K562 (cell line): ENCODE results near the gene SORBS2. TPM values are rescaled to one million over a fixed set of nuclear protein-coding genes. Genes with fewer than 3 reads are reported as not detected.

Experiments used
- ATAC-seq: fragments of 200-7000 bp; cut with Tn5 transposase; 3 replicates; pipeline ENCODE4 v1.9.1; 2020; ENCODE audit warnings: moderate library complexity
- BruUV-seq: library from RNA; stranded (reverse); fragments of 400-500 nt; replicated peaks from 2 replicates; lab custom pipeline; 2021; lab: Mats Ljungman, UMichigan
- CTCF ChIA-PET: fragments of 300-600 bp; formaldehyde crosslinking; extraction: SDS; loops from one replicate; lab custom pipeline; 2021; ENCODE audit warnings: low intra/inter-chr PET ratio; lab: Yijun Ruan, JAX
- POLR2A ChIA-PET: fragments of 300-600, 350-650 bp; sonication (Branson Sonifier 250); formaldehyde crosslinking; extraction: SDS; loops from one replicate; lab custom pipeline; 2021; ENCODE audit warnings: antibody characterized with exemption, inconsistent platforms; lab: Yijun Ruan, JAX
- DNase-seq, 4 experiments: peaks; one replicate each; pipeline versions ENCODE4 v3.0.0 to v3.0.0-alpha.2; 2011 to 2018; ENCODE audit warnings: low spot score in 3 of 4, mixed read lengths in 3 of 4; ENCODE audit errors: extremely low read depth in 1 of 4
- FAIRE-seq: peaks from 2 replicates; lab custom pipeline; 2011; peaks lifted over from hg19 to GRCh38; lab: Jason Lieb, UNC
- H2AFZ ChIP-seq: 2 replicates; pipeline ENCODE4 v1.6.0; 2011; ENCODE audit warnings: low read depth, low read length, control low read depth, inconsistent platforms
- H3K27ac ChIP-seq: fragments of 200-600 bp; 3 replicates; pipeline ENCODE4 v1.8.0; 2011; ENCODE audit warnings: low read depth, mild to moderate bottlenecking, control low read depth, inconsistent platforms, low read length, moderate library complexity, mixed read lengths; ENCODE audit errors: extremely low read depth
- H3K27me3 ChIP-seq, 2 experiments: fragments of 300-600 bp in 1 of 2; 2 replicates in 1 of 2; 3 replicates in 1 of 2; pipeline versions ENCODE4 v1.6.0 to v1.8.0; 2011; ENCODE audit warnings: inconsistent platforms in 2 of 2, low read length in 2 of 2, mild to moderate bottlenecking in 1 of 2, mixed read lengths in 1 of 2, moderate library complexity in 1 of 2; ENCODE audit not compliant: control insufficient read depth in 2 of 2, insufficient read depth in 2 of 2
- H3K36me3 ChIP-seq: fragments of 300-600 bp; 3 replicates; pipeline ENCODE4 v1.8.0; 2011; ENCODE audit warnings: mild to moderate bottlenecking, low read length, inconsistent platforms; ENCODE audit not compliant: control insufficient read depth, insufficient read depth
- H3K4me1 ChIP-seq, 2 experiments: fragments of 200-600 bp in 1 of 2; replicated peaks in 1 of 2; 2 replicates in 1 of 2; 3 replicates in 1 of 2; pipeline versions ENCODE4 v1.5.1 to v1.8.0; 2011; ENCODE audit warnings: inconsistent platforms in 2 of 2, low read length in 2 of 2, mild to moderate bottlenecking in 1 of 2, mixed read lengths in 1 of 2, moderate library complexity in 1 of 2; ENCODE audit not compliant: control insufficient read depth in 2 of 2, insufficient read depth in 2 of 2
- H3K4me2 ChIP-seq: 2 replicates; pipeline ENCODE4 v1.6.1; 2011; ENCODE audit warnings: low read length, control low read depth, inconsistent platforms, mixed read lengths; ENCODE audit not compliant: insufficient read depth
- H3K4me3 ChIP-seq: fragments of 200-600 bp; sonication (generic), shearing (Covaris generic); 2 replicates; pipeline ENCODE4 v1.5.1; 2016; ENCODE audit warnings: control low read depth, inconsistent platforms
- H3K79me2 ChIP-seq: fragments of 200-600 bp; 3 replicates; pipeline ENCODE4 v1.8.0; 2011; ENCODE audit warnings: low read length, inconsistent platforms; ENCODE audit not compliant: control insufficient read depth, insufficient read depth
- H3K9ac ChIP-seq, 2 experiments: 2 replicates each; pipeline versions ENCODE4 v1.6.0 to v1.6.1; 2011; ENCODE audit warnings: low read depth in 2 of 2, low read length in 2 of 2, control low read depth in 1 of 2, inconsistent platforms in 1 of 2, mild to moderate bottlenecking in 1 of 2, mixed read lengths in 1 of 2; ENCODE audit not compliant: insufficient read depth in 1 of 2
- H3K9me1 ChIP-seq: one replicate; pipeline ENCODE4 v1.6.0; 2011; ENCODE audit warnings: inconsistent platforms, mild to moderate bottlenecking, low read length, moderate library complexity; ENCODE audit not compliant: control insufficient read depth, insufficient read depth
- H3K9me3 ChIP-seq: replicated peaks from 2 replicates; pipeline ENCODE4 v1.5.1; 2011; ENCODE audit warnings: low read depth, low read length, inconsistent platforms; ENCODE audit not compliant: control insufficient read depth, insufficient read depth
- H4K20me1 ChIP-seq: replicated peaks from 2 replicates; pipeline ENCODE4 v1.6.1; 2011; ENCODE audit warnings: low read length, inconsistent platforms, mixed read lengths; ENCODE audit not compliant: control insufficient read depth, insufficient read depth
- FOXA1 ChIP-seq: fragments of 450-650 bp; IDR thresholded peaks from 2 replicates; pipeline ENCODE4 v1.6.1; 2016; ENCODE audit warnings: mild to moderate bottlenecking, borderline replicate concordance
- FOXJ2 ChIP-seq: fragments of 200-800 bp; sonication (Bioruptor generic); IDR thresholded peaks from 2 replicates; pipeline ENCODE4 v1.6.1; 2016; ENCODE audit warnings: missing genetic modification characterization, missing compliant biosample characterization
- HMG20B ChIP-seq: fragments of 250-450 bp; sonication (Bioruptor Pico); IDR thresholded peaks from 2 replicates; pipeline ENCODE4 v1.5.0; 2021; ENCODE audit warnings: mild to moderate bottlenecking
- HSF4 ChIP-seq: fragments of 250-450 bp; sonication (Bioruptor Pico); IDR thresholded peaks from 2 replicates; pipeline ENCODE4 v2.1.2; 2022; ENCODE audit warnings: mild to moderate bottlenecking, moderate library complexity, borderline replicate concordance
- JUN ChIP-seq, 2 experiments: sonication (generic) in 1 of 2; formaldehyde crosslinking in 1 of 2; IDR thresholded peaks; 2 replicates each; pipeline versions ENCODE4 v1.6.1 to v1.8.0; 2012 to 2022; ENCODE audit warnings: borderline replicate concordance in 2 of 2, mild to moderate bottlenecking in 2 of 2, improper control_type of control experiment in 1 of 2, low read depth in 1 of 2, low read length in 1 of 2, missing genetic modification reagents in 1 of 2
- KDM4B ChIP-seq, 2 experiments: fragments of 450-650 bp in 1 of 2; sonication (generic) in 1 of 2; IDR thresholded peaks; 2 replicates each; pipeline ENCODE4 v1.6.1; 2016 to 2017; ENCODE audit warnings: borderline replicate concordance in 2 of 2, antibody characterized with exemption in 1 of 2, low read depth in 1 of 2, mild to moderate bottlenecking in 1 of 2
- KLF6 ChIP-seq: fragments of 250-450 bp; sonication (Bioruptor Pico); IDR thresholded peaks from 2 replicates; pipeline ENCODE4 v1.4.0; 2020; ENCODE audit warnings: mild to moderate bottlenecking, moderate library complexity, borderline replicate concordance
- NR0B1 ChIP-seq: fragments of 450-650 bp; IDR thresholded peaks from one replicate; pipeline ENCODE4 v1.6.1; 2018; ENCODE audit warnings: mild to moderate bottlenecking, moderate library complexity; ENCODE audit not compliant: partially characterized antibody
- SMAD4 ChIP-seq: fragments of 250-450 bp; sonication (Bioruptor Pico); conservative IDR thresholded peaks from 2 replicates; pipeline ENCODE4 v1.8.0; 2021; ENCODE audit warnings: inconsistent platforms, mild to moderate bottlenecking, moderate library complexity
- ZBTB34 ChIP-seq: fragments of 250-450 bp; sonication (Bioruptor Pico); IDR thresholded peaks from 2 replicates; pipeline ENCODE4 v1.8.0; 2021; ENCODE audit warnings: mild to moderate bottlenecking, moderate library complexity
- ZBTB8A ChIP-seq: fragments of 450-650 bp; IDR thresholded peaks from 2 replicates; pipeline ENCODE4 v1.6.1; 2018; ENCODE audit warnings: mild to moderate bottlenecking, moderate library complexity; ENCODE audit not compliant: partially characterized antibody
- ZNF384 ChIP-seq: IDR thresholded peaks from 2 replicates; pipeline ENCODE4 v1.6.1; 2012; ENCODE audit warnings: low read depth, low read length, improper control_type of control experiment
- ZNF609 ChIP-seq: sonication (generic); formaldehyde crosslinking; IDR thresholded peaks from 2 replicates; pipeline ENCODE4 v1.8.1; 2023; ENCODE audit warnings: missing genetic modification reagents, mild to moderate bottlenecking, borderline replicate concordance
- WGBS: fragments of 100-300 bp; shearing (Covaris generic); methylation state at CpG from one replicate; pipeline ENCODE4 v1.1.6; 2016; ENCODE audit warnings: low coverage, mixed read lengths; ENCODE audit not compliant: insufficient coverage; ENCODE audit errors: missing lambda C conversion rate; 5-methylcytosine and 5-hydroxymethylcytosine counted together
- in situ Hi-C: fragments of 300-500 bp; cut with MboI; formaldehyde crosslinking; loops from 4 replicates; pipeline ENCODE4 v1.15.0; 2018; ENCODE audit warnings: inconsistent platforms, mixed read lengths
- intact Hi-C: fragments of 100-400 bp; cut with micrococcal nuclease; formaldehyde crosslinking; loops from 2 replicates; pipeline ENCODE4 v1.14.2; 2022
- polyA plus RNA-seq, 8 experiments: library from polyadenylated mRNA; depleted of rRNA in 4 of 8; stranded (reverse) in 5 of 8; unstranded in 3 of 8; fragments of >200 nt; fragmentation: Nextera tagmentation in 2 of 8; fragmentation: Illumina TruSeq in 1 of 8; extraction: Ambion mirVana in 2 of 8; extraction: Trizol in 1 of 8; gene quantifications; 2 replicates each; pipeline versions ENCODE4 v1.2.1 to v1.2.3, GENCODE V29; 2011 to 2014; ENCODE audit warnings: inconsistent platforms in 1 of 8, missing spikeins in 1 of 8
- total RNA-seq, 7 experiments: library from RNA; depleted of rRNA in 6 of 7; stranded (reverse); fragments of >200 nt in 6 of 7; fragmentation: Illumina TruSeq in 2 of 7; extraction: Trizol in 2 of 7; gene quantifications; 2 replicates each; pipeline versions ENCODE4 v1.2.1 to v1.2.3, GENCODE V29; 2011 to 2021; ENCODE audit warnings: low replicate concordance in 1 of 7

Gene SORBS2
- total and polyA plus RNA-seq, 9 of the 15 experiments (the other 6 are each of a cell fraction or from before 2014, with no cell fraction given) = 0.29 TPM; not detected in 8

- Histone ChIP-seq H3K9ac (no peak overlapping the region), H2AFZ (no peak overlapping the region), H3K9me3 (no peaks in the 10 kb centered on the region), H3K9me1 (no peaks in the 10 kb centered on the region), H3K4me1 (no peaks in the 10 kb centered on the region), H3K36me3 (no peaks in the 10 kb centered on the region), H3K4me3 (no peak overlapping the region), H4K20me1 (0 out of 2 replicates have a peak, but pooled peaks cover 5% of the 10 kb centered on the region), H3K79me2 (no peaks in the 10 kb centered on the region), H3K4me2 (no peak overlapping the region), H3K27ac (no peak overlapping the region), H3K27me3 (peaks cover 7 to 39% of the 10 kb centered on the region in 2 experiments; a peak in 4 of 5 replicates)
- ATAC-seq (no peak), DNase-seq (no peak), FAIRE-seq (no peak)
- no TSS peak for BruUV-seq
- intact Hi-C loops (no loop called here), in situ Hi-C loops (no loop called here)
- CTCF ChIA-PET = no interaction called here
- under 1% methylated on average over 15 of the region's 15 CpGs for WGBS
- POLR2A ChIA-PET = interaction anchor here (0.7 kb wide), 1 partner anchor 58 kb away, joined by 3 read pairs; no protein-coding TSS in a partner anchor
- TF ChIP-seq KDM4B (IDR thresholded peaks at IDR 0.05; ENCODE audit: borderline replicate concordance in 2 of 2, low read depth in 1 of 2) (no peak), ZNF384 (no peak), HMG20B (CRISPR knock-in tag) (no peak), JUN (IDR thresholded peaks at IDR 0.05; ENCODE audit: borderline replicate concordance, low read depth, low read length) (no peak), JUN (CRISPR knock-in tag; IDR thresholded peaks at IDR 0.05; ENCODE audit: borderline replicate concordance) (no peak), ZNF609 (CRISPR knock-in tag) (no peak), ZBTB8A (no peak), SMAD4 (CRISPR knock-in tag) (no peak), FOXA1 (no peak), FOXJ2 (tag) (no peak), NR0B1 (no peak), HSF4 (CRISPR knock-in tag) (no peak), ZBTB34 (CRISPR knock-in tag) (no peak), KLF6 (CRISPR knock-in tag) (no peak)
These were observed 95.2 kb downstream of the SORBS2 start for GRCh38 chr4:185716577-185717376.
